NCI-H2196 treated with DMSO at 0.1 percent for 48 hours (cell line): ENCODE data around the gene ZNF350.
A peak's percentile ranks its signal among the peaks of the same experiment; 100 is the strongest.
"Not testable (repeated sequence)": the region's sequence is repeated elsewhere in the genome, so short reads cannot be mapped to it uniquely, and the experiment has no call there.

Source experiments
- DNase-seq: peaks from one replicate; lab custom pipeline; 2025; ENCODE audit not compliant: unreplicated experiment; lab: John Stamatoyannopoulos, UW

Gene ZNF350

DNA sequence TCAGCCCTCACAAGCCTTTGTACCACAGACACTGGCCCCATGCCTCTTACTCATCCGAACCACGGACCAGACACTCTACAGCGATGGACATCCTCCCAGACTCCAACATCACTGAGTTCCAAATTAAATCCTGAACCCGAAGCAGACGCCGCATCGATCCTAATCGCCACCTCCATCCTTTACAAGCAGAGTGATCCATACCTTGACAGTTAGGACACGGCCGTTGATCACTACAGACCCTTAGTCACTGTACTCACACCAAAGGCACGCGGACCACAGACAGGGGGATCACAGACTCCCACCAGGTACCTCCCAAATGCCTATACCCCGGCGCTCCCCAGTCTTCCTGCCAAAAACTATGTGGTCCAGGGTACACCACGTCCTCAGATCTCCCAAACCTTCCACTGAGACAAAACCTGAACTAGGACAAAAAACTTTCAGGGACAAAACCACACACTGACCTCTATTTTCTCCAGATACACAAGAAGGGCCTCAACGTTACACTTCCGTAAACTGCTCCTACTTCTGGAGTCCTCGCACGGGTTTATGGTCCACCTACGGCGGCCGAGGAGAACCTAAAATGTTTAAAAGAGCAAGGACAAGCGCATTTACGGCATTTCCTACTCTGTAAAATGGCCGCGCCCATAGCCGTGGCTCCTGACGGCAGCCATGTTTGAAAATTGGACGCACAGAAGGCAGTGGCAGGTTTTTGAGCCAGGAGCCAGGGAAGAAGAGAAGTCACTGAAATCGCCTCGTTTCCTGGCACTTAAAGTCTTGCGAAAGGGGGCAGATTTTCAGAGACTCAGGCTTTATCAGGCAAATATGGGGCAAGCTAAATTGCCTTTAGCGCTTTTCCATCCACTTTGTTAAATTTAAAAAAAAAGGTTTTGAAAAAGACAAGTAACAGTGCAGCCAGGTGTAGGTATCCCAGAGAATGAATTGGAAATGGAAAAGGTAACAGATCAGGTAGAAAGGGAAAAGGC, at the start of gene ZNF350:
Gene ZNF350 (minus strand): TSS at position 532 of the 983 bp plus-strand sequence. CDS start 12,480 bp downstream, outside the sequence.
- peak; percentile 81 for DNase-seq

DNA sequence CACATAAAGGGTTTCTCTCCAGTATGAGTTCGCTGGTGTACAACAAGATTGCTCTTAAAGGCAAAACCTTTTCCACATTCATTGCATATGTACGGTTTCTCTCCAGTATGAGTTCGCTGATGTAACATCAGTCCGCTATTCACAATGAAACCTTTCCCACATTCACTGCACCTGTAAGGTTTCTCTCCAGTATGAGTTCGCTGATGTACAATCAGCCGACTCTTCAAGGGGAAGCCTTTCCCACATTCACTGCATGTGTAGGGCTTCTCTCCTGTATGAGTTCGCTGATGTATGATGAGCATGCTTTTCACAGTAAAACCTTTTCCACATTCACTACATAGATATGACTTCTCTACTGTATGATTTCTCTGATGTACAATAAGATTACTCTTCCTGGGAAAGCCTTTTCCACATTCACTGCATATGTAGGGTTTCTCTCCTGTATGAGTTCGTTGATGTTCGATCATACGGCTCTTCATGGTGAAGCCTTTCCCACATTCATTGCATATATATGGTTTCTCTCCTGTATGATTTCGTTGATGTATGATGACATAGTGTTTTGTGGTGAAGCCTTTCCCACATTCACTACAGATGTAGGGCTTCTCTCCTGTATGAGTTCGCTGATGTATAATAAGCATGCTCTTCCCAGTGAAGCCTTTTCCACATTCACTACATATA, 47.5 kb upstream of the ZNF350 start:
- no peak for DNase-seq

DNA sequence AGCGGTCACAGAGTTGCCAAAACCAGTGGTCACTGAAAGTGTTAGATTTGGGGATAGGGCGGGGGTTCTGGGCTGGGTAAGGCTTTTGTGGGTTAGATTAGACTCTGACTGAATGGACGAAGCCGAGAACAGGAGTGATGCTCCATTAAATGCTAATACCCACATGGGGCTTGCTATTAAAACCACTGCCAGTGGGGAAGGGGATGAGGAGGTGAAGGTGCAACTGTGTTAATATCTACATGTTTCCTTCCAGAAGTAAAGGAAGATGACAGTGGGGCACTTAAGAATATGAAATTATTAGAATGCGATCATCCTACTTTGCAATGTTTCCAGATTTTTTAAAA, 42.1 kb upstream of the ZNF350 start:
- no peak for DNase-seq

DNA sequence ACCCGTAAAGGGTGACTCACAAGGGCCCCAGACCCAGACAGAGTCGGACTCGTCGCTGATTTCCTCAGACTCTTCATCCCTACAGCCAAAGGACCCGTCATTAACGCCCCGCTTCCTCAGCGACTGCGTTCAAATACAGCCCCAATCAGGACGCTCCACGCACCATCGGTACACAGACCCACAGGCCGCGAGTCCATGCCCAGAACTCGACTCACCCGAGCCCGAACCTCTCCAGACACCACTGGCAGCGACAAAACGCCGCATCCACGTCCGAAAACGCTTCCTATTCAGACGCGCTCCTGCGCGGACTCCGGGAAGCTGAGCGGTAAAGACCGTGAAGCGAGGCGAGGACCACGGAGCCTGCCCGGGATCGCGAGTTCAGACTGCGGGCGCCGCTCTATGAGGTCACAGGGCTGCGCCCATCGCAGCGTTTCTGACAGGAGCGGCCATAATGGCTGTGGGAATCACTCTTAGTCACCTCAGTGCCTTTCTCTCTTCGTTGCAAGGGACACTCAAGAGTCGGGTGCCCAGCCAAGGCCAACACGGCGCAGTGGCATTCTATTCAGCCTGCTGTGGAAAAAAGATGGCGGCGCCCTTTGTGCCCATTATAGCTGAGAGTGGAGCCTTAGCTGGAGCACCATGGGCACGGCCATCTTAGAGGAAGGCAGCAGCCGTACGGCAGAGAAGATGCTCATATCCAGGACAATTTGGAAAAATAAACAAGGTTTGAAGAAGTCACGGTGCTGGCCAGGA, 41.6 kb upstream of the ZNF350 start, which contains the start of gene ZNF614:
Gene ZNF614 (minus strand): TSS at position 353 of the 753 bp plus-strand sequence. CDS start 2,634 bp downstream, outside the sequence.
- peak; percentile 61 for DNase-seq

DNA sequence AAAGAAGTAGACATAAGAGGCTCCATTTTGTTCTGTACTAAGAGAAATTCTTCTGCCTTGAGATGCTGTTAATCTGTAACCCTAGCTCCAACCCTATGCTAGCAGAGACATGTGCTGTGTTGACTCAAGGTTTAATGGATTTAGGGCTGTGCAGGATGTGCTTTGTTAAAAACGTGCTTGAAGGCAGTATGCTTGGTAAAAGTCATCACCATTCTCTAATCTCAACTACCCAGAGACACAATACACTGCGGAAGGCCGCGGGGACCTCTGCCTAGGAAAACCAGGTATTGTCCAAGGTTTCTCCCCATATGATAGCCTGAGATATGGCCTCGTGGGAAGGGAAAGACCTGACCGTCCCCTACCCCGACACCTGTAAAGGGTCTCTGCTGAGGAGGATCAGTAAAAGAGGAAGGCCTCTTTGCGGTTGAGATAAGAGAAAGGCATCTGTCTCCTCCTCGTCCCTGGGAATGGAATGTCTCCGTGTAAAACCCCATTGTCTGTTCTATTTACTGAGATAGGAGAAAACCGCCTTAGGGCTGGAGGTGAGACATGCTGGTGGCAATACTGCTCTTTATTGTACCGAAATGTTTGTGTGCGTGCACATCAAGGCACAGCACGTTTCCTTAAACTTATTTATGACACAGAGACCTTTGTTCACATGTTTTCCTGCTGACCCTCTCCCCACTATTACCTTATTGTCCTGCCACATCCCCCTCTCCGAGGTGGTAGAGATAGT, 39.8 kb upstream of the ZNF350 start:
- DNase-seq: not testable (repeated sequence)

DNA sequence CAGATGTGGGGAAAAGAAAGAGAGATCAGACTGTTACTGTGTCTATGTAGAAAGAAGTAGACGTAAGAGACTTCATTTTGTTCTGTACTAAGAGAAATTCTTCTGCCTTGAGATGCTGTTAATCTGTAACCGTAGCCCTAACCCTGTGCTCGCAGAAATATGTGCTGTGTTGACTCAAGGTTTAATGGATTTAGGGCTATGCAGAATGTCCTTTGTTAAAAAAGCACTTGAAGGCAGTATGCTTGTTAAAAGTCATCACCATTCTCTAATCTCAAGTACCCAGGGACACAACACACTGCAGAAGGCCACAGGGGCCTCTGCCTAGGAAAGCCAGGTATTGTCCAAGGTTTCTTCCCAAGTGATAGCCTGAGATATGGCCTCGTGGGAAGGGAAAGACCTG, 37.8 kb upstream of the ZNF350 start:
- DNase-seq: not testable (repeated sequence)

DNA sequence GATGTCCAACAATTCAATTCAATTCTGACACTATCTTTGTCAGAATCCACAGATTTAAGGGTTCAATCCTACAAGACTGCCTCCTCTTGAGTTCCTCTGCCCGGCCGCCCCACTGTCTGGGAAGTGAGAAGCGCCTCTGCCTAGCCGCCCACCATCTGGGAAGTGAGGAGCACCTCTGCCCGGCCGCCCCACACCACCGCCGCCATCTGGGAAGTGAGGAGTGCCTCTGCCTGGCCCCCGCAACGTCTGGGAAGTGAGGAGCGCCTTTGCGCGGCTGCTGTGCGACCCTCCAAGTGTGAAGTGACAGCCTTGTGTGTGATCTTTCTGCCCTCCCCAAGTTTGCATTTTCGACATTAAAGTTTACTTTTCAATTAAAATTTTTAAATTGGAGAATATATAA, 35.6 kb upstream of the ZNF350 start:
- DNase-seq: no peak

DNA sequence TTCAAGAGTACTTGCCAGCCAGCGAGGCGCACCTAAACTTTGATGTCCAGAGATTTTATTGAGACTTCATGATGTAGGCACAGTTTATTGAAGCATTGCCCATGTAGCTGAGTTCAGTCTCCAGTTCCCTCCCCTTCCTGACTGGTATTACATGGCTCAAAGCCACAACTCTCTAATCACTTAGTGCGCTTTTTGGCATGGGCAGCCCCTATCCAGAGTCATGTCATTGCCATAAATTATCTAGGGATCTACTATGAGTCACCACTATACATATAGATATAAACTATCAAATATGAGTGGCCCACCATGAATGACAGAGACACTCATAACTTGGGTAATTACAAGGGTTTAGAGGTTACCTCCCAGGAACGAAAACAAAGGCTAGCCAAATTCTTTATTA, 33.9 kb upstream of the ZNF350 start:
- no peak for DNase-seq

DNA sequence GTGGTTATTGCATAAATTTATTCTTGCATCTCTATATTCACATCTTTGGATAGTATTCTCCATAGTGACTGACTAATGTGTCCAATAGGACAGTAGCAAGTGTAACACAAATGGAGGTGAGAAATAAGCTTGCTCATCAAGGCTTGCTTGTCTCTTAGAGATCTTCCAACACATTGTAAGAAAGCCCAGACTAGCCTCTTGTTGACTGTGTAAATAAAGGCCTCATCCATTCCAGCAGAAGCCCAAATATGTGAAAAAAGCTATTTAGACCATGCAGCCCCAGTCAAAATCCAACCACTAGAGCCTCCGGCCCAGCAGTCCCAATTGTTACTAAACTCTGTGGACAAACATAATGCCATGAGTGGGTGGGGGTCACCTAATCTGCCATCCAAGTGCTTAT, 24.0 kb upstream of the ZNF350 start:
- DNase-seq: no peak

DNA sequence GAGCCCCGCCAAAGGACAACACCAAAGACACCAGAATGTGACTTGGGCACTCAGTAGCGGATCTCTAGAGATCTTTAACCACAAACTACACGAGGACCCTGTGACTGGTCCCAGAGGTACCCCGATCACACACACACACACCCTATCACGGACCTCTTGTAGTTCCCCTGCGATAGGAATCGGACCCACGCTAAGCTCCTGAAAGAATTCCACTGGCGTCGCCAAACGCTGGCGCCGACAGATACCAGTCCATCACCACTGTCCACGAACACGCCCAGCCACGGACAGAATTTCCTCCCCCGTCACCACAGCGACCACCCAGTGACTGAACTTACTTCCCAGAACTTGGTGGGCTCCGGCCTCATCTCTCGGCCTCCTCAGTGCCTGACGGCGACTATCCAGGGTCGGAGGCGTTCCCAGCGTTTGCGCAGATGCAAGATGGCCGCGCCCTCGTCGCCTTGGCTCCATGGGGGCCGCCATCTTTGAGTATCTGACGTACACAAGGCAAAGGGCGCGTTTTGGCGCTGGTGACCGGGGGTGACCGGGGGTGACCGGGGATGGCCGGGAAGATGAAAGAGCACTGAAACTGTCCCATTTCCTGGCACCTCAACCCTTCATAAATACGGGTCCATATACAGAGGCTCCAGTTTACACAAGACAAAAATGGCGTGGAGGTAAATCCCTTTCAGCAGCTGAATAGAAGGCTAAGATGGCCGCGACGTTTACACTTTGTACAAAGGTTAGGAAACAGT, 21.3 kb upstream of the ZNF350 start, which contains the start of gene ZNF615:
Gene ZNF615 (minus strand): TSS at position 406 of the 752 bp plus-strand sequence. CDS start 4,500 bp downstream, outside the sequence.
- DNase-seq: peak; percentile 65

DNA sequence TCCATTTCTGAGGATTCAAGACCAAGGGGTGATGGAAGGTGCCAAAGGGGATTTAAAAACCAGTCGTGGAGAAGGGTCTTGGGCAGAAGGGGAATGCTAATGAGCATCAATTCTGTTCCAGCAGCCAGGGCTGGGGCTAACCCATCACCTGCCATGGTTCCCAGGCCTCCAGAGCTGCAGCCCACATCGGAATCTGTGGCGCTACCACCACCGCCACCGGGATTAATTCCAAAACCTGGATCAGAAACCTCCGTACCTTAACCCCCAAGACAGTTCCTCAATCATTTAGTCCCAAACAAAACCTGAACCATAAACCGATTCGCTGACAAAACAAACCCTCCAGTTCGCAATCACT, 20.8 kb upstream of the ZNF350 start:
- DNase-seq: no peak

DNA sequence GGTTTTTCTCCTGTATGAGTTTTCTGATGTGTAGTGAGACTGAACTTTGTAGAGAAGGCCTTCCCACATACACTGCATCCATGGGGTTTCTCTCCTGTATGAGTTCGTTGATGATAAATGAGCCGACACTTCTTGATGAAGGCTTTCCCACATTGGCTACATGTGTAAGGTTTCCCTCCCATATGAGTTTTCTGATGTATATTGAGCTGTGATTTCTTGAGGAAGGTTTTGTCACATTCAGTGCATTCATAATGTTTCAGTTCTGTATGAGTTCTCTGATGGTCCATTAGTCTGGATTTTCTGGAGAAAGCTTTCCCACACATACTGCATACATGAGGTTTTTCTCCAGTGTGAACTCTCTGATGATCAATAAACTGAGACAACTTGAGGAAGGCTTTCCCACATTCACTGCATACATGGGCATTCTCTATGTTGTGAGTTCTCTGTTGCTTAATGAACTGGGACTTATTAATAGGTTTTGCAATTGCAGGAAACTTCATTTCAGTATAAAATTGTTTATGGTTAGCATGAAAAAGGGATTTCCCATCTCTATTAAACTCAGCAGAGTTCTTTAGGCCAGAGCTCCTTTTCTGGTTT, 7.5 kb upstream of the ZNF350 start:
- DNase-seq: no peak

DNA sequence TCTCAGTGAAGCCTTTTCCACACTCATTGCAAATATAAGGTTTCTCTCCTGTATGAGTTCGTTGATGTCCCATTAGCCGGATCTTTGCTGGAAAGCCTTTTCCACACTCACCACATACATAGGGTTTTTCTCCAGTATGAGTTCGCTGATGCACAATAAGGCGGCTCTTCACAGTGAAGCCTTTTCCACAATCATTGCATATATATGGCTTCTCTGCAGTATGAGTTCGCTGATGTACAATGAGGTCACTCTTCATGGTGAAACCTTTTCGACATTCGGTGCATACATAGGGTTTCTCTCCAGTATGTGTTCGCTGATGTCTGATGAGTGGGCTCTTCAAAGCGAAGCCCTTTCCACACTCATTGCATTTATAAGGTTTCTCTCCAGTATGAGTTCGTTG, 6.8 kb upstream of the ZNF350 start:
- no peak for DNase-seq

DNA sequence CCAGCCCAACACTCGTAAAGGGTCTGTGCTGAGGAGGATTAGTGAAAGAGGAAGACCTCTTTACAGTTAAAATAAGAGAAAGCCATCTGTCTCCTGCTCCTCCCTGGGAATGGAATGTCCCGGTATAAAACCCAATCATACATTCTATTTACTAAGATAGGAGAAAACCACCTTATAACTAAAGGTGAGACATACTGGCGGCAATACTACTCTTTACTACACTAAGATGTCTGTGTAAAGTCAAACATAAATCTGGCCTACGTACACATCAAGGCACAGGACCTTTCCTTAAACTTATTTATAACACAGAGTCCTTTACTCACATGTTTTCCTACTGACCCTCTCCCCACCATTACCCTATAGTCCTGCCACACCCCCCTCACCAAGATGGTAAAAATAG, 3.3 kb downstream of the ZNF350 start:
- no peak for DNase-seq

DNA sequence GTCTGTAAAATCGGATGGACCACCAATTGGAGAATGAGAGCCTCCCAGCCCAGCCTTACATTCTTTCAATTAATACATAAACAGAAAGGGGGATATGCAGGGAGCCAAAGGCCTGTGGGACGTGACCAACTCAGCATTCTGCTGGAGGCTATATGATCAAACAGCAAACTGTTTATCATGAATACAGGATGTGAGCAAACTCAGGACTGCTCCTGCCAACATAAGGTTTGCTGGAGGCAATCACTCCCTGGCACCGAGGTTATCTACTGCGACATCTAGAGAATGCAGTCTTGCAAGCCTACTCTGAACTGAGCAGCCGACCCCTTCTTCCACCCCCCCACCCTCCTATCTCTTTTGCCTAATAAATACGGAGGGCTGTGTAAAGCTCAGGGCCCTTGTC, 5.7 kb downstream of the ZNF350 start:
- DNase-seq: not testable (repeated sequence)

DNA sequence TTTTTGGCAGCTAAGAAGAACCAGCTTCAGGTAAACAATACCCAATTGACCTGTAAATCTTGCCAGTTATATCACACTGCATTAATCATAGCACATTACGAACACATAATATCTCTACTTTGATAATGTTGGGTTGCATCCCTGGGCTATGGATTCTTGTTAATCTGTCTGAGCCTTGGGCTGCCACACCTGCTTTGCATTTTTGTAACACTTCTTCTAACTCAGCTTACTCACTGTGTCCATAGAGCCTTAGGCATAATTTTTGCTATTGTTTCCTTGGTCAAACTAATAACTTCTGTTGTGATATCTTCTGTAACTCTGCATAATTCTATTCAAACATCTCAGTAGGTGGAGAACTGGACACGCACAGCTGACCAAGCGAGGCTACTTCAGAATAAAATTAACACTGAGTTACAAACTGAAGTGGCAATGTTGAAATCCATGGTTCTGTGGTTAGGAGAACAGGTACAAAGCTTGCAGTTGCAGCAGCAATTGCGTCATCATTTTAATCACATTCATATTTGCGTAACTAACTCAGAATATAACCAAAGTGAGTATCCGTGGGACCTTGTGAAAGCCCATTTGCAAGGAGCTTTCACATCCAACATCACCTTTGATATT, 6.4 kb downstream of the ZNF350 start:
- no peak for DNase-seq

DNA sequence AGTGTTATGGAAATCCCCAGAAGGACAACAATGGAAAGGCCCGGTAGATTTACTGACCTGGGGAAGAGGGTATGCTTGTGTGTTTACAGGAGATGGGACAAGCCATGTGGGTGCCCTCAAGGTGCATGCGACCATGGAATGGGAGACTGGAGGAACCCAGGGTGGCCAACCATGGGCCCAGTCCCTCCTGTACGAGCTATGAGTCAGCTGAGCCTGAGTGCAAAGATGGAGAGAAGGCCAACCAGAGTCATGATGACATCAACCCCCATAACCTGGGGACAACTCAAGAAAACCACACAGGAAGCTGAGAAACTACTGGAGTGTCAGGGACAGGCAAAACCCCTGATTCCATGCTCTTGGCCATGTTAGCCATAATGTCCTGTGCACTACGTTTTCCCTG, 7.8 kb downstream of the ZNF350 start:
- no peak for DNase-seq

DNA sequence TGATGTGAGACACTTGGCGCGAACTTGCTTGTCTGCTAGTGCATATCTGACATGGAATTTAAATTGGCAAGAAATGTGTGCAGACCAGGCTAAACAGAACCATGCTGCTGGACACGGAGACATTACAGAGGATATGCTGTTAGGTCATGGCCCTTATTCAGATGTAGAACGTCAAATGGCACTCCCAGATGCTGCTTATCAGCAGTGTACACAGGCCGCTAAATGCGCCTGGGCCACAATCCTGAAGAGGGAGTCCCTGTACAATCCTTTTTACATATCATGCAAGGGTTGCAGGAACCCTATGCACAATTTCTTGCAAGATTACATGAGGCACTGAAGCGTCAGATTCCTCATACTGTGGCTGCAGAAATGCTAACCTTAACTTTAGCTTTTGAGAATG, 9.3 kb downstream of the ZNF350 start:
- no peak for DNase-seq

DNA sequence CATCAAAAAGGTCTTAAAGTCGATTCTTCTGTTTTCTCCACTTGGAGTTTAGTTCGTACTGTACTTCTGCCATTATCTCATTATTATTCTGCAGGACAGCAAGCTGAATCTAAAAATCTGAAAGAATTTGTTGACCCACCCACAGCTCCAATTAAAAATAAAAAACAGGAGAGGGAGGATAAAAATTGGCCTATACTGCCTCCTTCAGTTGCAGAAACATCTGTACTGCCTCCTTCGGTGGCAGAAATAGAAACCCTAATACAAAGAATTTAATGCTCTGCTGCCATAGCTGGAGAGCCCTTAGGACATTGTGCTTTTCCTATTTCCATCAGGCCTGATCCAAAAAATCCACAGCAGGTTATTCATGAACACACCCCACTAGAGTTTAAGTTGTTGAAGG, 9.8 kb downstream of the ZNF350 start:
- DNase-seq: no peak
